Uterus (tissue), 2 donors: ENCODE measurements around the gene JPH4.

Experiments
- POLR2A ChIP-seq, 2 donors: fragments of 450-650 bp; IDR thresholded peaks; one replicate each; pipeline ENCODE4 v1.6.1; 2016; ENCODE audit warnings: antibody characterized with exemption in 2 of 2, mild to moderate bottlenecking in 1 of 2, moderate library complexity in 1 of 2
- TF ChIP-seq, protein P1 (sequence below), 4 experiments: fragments of 200-600 bp in 2 of 4; fragments of 450-650 bp in 2 of 4; sonication (generic) in 2 of 4; IDR thresholded peaks; one replicate each; pipeline ENCODE4 v1.5.1; 2016 to 2019; ENCODE audit warnings: antibody characterized with exemption in 4 of 4, mild to moderate bottlenecking in 2 of 4, moderate library complexity in 1 of 4

DNA sequence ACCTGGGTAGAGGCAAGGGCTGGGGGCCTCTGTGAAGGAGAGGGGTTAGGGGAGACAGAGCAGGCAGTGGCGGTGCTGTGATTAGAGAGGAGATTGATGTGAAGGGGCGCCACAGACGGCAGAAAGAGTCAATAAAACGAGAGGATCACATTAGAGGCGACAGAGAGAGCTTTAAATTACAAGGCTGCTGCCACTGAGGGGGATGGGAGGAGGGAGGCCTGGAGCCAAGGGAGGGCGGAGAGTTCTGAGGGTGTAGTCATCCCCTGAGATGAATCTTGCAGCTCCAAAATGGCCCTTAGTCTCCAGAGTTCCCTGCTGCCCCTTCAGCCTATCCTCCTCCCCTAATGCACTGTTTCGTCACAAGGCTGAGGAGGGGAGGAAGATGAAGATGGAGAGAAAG lies 39.8 kb downstream of the JPH4 start:
- TF ChIP-seq, protein P1, sequence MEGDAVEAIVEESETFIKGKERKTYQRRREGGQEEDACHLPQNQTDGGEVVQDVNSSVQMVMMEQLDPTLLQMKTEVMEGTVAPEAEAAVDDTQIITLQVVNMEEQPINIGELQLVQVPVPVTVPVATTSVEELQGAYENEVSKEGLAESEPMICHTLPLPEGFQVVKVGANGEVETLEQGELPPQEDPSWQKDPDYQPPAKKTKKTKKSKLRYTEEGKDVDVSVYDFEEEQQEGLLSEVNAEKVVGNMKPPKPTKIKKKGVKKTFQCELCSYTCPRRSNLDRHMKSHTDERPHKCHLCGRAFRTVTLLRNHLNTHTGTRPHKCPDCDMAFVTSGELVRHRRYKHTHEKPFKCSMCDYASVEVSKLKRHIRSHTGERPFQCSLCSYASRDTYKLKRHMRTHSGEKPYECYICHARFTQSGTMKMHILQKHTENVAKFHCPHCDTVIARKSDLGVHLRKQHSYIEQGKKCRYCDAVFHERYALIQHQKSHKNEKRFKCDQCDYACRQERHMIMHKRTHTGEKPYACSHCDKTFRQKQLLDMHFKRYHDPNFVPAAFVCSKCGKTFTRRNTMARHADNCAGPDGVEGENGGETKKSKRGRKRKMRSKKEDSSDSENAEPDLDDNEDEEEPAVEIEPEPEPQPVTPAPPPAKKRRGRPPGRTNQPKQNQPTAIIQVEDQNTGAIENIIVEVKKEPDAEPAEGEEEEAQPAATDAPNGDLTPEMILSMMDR (IDR thresholded peaks at IDR 0.05), result no peak
- TF ChIP-seq POLR2A (IDR thresholded peaks at IDR 0.05), result no peak
